Endothelial cell of hepatic sinusoid (primary cell): ENCODE results near the gene PHACTR1.

Experiments
- in situ Hi-C: cut with HindIII; loops from 2 replicates; pipeline ENCODE4 v1.10.0; 2017; ENCODE audit warnings: low sequenced_read_pairs

The PHACTR1 gene

GRCh38 chr6:13091192-13091591 is 374.6 kb downstream of the PHACTR1 start:
- in situ Hi-C loops: no loop called here

GRCh38 chr6:13094781-13095425 is 378.3 kb downstream of the PHACTR1 start:
- in situ Hi-C loops: no loop called here

GRCh38 chr6:13096084-13096483 is 379.5 kb downstream of the PHACTR1 start:
- in situ Hi-C loops: no loop called here

- in situ Hi-C loops: no loop called here
Measured at GRCh38 chr6:13097454-13097853, 380.9 kb downstream of the PHACTR1 start.

GRCh38 chr6:13098006-13098405 is 381.4 kb downstream of the PHACTR1 start:
- in situ Hi-C loops: no loop called here

GRCh38 chr6:13098793-13099570 is 382.4 kb downstream of the PHACTR1 start:
- in situ Hi-C loops: no loop called here

- in situ Hi-C loops: no loop called here
Measured at GRCh38 chr6:13099771-13100170, 383.2 kb downstream of the PHACTR1 start.

GRCh38 chr6:13101409-13101808 is 384.8 kb downstream of the PHACTR1 start:
- in situ Hi-C loops: no loop called here

- in situ Hi-C loops: no loop called here
Measured at GRCh38 chr6:13101985-13102384, 385.4 kb downstream of the PHACTR1 start.

- in situ Hi-C loops: no loop called here
Measured at GRCh38 chr6:13103169-13103568, 386.6 kb downstream of the PHACTR1 start.

- in situ Hi-C loops: no loop called here
Measured at GRCh38 chr6:13105139-13105538, 388.6 kb downstream of the PHACTR1 start.

- in situ Hi-C loops: no loop called here
Measured at GRCh38 chr6:13112921-13113320, 396.4 kb downstream of the PHACTR1 start.

GRCh38 chr6:13113376-13113775 is 396.8 kb downstream of the PHACTR1 start:
- in situ Hi-C loops: no loop called here

- in situ Hi-C loops: no loop called here
Measured at GRCh38 chr6:13113981-13114593, 397.5 kb downstream of the PHACTR1 start.

GRCh38 chr6:13116155-13116554 is 399.6 kb downstream of the PHACTR1 start:
- in situ Hi-C loops: loop anchor here (5.0 kb wide), 2 partner anchors 49 to 51 kb away; no protein-coding TSS in a partner anchor

- in situ Hi-C loops: loop anchor here (5.0 kb wide), 2 partner anchors 50 kb away; no protein-coding TSS in a partner anchor
Measured at GRCh38 chr6:13117570-13117969, 401.0 kb downstream of the PHACTR1 start.

- in situ Hi-C loops: loop anchor here (5.0 kb wide), 2 partner anchors 48 to 52 kb away; no protein-coding TSS in a partner anchor
Measured at GRCh38 chr6:13119549-13119948, 403.0 kb downstream of the PHACTR1 start.

- in situ Hi-C loops: no loop called here
Measured at GRCh38 chr6:13120483-13121482, 404.2 kb downstream of the PHACTR1 start.

GRCh38 chr6:13124131-13124530 is 407.6 kb downstream of the PHACTR1 start:
- in situ Hi-C loops: no loop called here

- in situ Hi-C loops: no loop called here
Measured at GRCh38 chr6:13125841-13126240, 409.3 kb downstream of the PHACTR1 start.
